Neural progenitor cell (in vitro differentiated cells): Measurements from ENCODE around the gene CUTA. TPM values are rescaled to one million over a fixed set of nuclear protein-coding genes. Genes with fewer than 3 reads are reported as not detected.

Source experiments
- DNase-seq: peaks from one replicate; pipeline ENCODE4 v3.0.0-alpha.2; 2016; ENCODE audit warnings: low spot score
- H2AFZ ChIP-seq: fragments of 200-600 bp; sonication (generic); replicated peaks from 2 replicates; pipeline ENCODE4 v1.6.1; 2016; ENCODE audit warnings: antibody characterized with exemption
- H3F3A ChIP-seq: fragments of 200-600 bp; sonication (generic); 2 replicates; pipeline ENCODE4 v1.6.1; 2016; ENCODE audit warnings: antibody characterized with exemption, low read depth
- H3K27ac ChIP-seq: fragments of 200-600 bp; sonication (generic); 2 replicates; pipeline ENCODE4 v1.5.1; 2016; ENCODE audit warnings: mild to moderate bottlenecking
- H3K27me3 ChIP-seq: fragments of 200-600 bp; sonication (generic); 2 replicates; pipeline ENCODE4 v1.6.1; 2016; ENCODE audit warnings: mild to moderate bottlenecking, moderate library complexity
- H3K36me3 ChIP-seq: fragments of 200-600 bp; sonication (generic); 2 replicates; pipeline ENCODE4 v1.5.1; 2016
- H3K4me1 ChIP-seq: fragments of 200-600 bp; sonication (generic); 2 replicates; pipeline ENCODE4 v1.6.1; 2016; ENCODE audit warnings: mixed run types
- H3K4me2 ChIP-seq: fragments of 200-600 bp; sonication (generic); 2 replicates; pipeline ENCODE4 v1.6.1; 2016
- H3K4me3 ChIP-seq: fragments of 200-600 bp; sonication (generic); 2 replicates; pipeline ENCODE4 v1.5.1; 2016
- H3K79me2 ChIP-seq: fragments of 200-600 bp; sonication (generic); 2 replicates; pipeline ENCODE4 v1.6.1; 2016; ENCODE audit warnings: low read depth
- H3K9ac ChIP-seq: fragments of 200-600 bp; sonication (generic); 2 replicates; pipeline ENCODE4 v1.6.1; 2016
- H3K9me3 ChIP-seq: fragments of 200-600 bp; sonication (generic); 2 replicates; pipeline ENCODE4 v1.5.1; 2016; ENCODE audit warnings: low read depth
- H4K20me1 ChIP-seq: fragments of 200-600 bp; sonication (generic); 2 replicates; pipeline ENCODE4 v1.6.1; 2016; ENCODE audit warnings: low read depth
- H3K27ac Mint-ChIP-seq: 3 replicates; pipeline ENCODE4 v1.8.0; 2021; ENCODE audit warnings: mixed read lengths
- H3K27me3 Mint-ChIP-seq: 2 replicates; pipeline ENCODE4 v1.8.0; 2022; ENCODE audit warnings: low read depth, mild to moderate bottlenecking, inconsistent platforms, moderate library complexity, mixed read lengths; ENCODE audit not compliant: insufficient read depth
- H3K36me3 Mint-ChIP-seq: 3 replicates; pipeline ENCODE4 v1.8.0; 2021; ENCODE audit warnings: mixed read lengths
- H3K4me1 Mint-ChIP-seq: 3 replicates; pipeline ENCODE4 v1.8.0; 2021; ENCODE audit warnings: mixed read lengths
- H3K4me3 Mint-ChIP-seq: 3 replicates; pipeline ENCODE4 v1.8.0; 2021; ENCODE audit warnings: mild to moderate bottlenecking, moderate library complexity, mixed read lengths
- H3K9me3 Mint-ChIP-seq: 3 replicates; pipeline ENCODE4 v1.8.0; 2020; ENCODE audit warnings: mixed read lengths
- CTCF ChIP-seq: fragments of 200-600 bp; sonication (generic); IDR thresholded peaks from 2 replicates; pipeline ENCODE4 v1.5.1; 2017; ENCODE audit warnings: antibody characterized with exemption, mild to moderate bottlenecking
- EZH2 ChIP-seq: fragments of 200-600 bp; sonication (generic); IDR thresholded peaks from 2 replicates; pipeline ENCODE4 v1.6.1; 2017; ENCODE audit warnings: antibody characterized with exemption, mild to moderate bottlenecking, moderate library complexity
- EZH2phosphoT487 ChIP-seq: fragments of 200-600 bp; sonication (generic); IDR thresholded peaks from 2 replicates; pipeline ENCODE4 v1.6.1; 2017; ENCODE audit warnings: antibody characterized with exemption
- total RNA-seq: library from RNA; depleted of rRNA; stranded (reverse); fragments of >200 nt; gene quantifications from 2 replicates; pipeline ENCODE4 v1.2.3, GENCODE V29; 2015; ENCODE audit warnings: low replicate concordance

Gene CUTA
- total RNA-seq, 1 donor from 2014 or later, result 118 TPM

GRCh38 chr6:33430334-33430733, 12.4 kb upstream of the CUTA start:
- H3K36me3 Mint-ChIP-seq, result peaks cover 7% of the 10 kb centered on the region
- Histone ChIP-seq H3K27ac (peak overlapping the region; percentile 32), H3K9me3 (no peaks in the 10 kb centered on the region), H3K4me3 (peak overlapping the region; percentile 52), H3K4me1 (peaks cover 66% of the 10 kb centered on the region), H3K36me3 (no peaks in the 10 kb centered on the region), H3K79me2 (peaks cover 89% of the 10 kb centered on the region), H2AFZ (no peak overlapping the region), H3K27me3 (no peaks in the 10 kb centered on the region), H3K4me2 (peak overlapping the region; percentile 97), H3F3A (peaks cover 74% of the 10 kb centered on the region), H3K9ac (no peak overlapping the region), H4K20me1 (peaks cover 65% of the 10 kb centered on the region)
- no peaks in the 10 kb centered on the region for H3K9me3 Mint-ChIP-seq
- H3K4me1 Mint-ChIP-seq, result peaks cover 75% of the 10 kb centered on the region
- peak overlapping the region; percentile 94 for H3K4me3 Mint-ChIP-seq
- DNase-seq, result no peak
- TF ChIP-seq EZH2, result no peak
- TF ChIP-seq CTCF, result no peak
- no peak for TF ChIP-seq EZH2phosphoT487
- peaks cover 8% of the 10 kb centered on the region for H3K27me3 Mint-ChIP-seq
- peak overlapping the region; percentile 61 for H3K27ac Mint-ChIP-seq

DNA sequence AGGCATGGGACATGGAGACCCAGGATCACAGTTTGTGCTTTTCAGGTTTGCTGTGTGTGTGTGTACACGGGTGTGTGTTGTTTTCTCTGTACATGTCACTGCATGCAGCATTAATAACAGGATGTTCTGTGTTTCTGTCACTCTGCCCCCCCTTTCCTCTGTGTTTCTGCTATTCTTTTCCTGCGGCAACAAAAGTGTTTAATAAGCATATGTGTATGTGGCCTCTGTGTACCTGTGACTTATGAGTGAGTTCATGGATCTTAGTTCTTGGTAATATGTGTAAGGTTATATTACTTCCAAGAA, 11.8 kb upstream of the CUTA start:
- TF ChIP-seq CTCF (no peak), EZH2 (no peak), EZH2phosphoT487 (no peak)
- H3K4me1 Mint-ChIP-seq, result peaks cover 78% of the 10 kb centered on the region
- Histone ChIP-seq H3K9me3 (no peaks in the 10 kb centered on the region), H2AFZ (no peak overlapping the region), H3K27ac (no peak overlapping the region), H3K9ac (no peak overlapping the region), H3K4me3 (no peak overlapping the region), H3F3A (peaks cover 80% of the 10 kb centered on the region), H3K79me2 (peaks cover 89% of the 10 kb centered on the region), H3K36me3 (no peaks in the 10 kb centered on the region), H3K4me2 (no peak overlapping the region), H4K20me1 (peaks cover 65% of the 10 kb centered on the region), H3K27me3 (no peaks in the 10 kb centered on the region), H3K4me1 (peaks cover 72% of the 10 kb centered on the region)
- peak overlapping the region; percentile 94 for H3K4me3 Mint-ChIP-seq
- no peak for DNase-seq
- peaks cover 8% of the 10 kb centered on the region for H3K27me3 Mint-ChIP-seq
- H3K9me3 Mint-ChIP-seq, result no peaks in the 10 kb centered on the region
- peak overlapping the region; percentile 84 for H3K27ac Mint-ChIP-seq
- peaks cover 4% of the 10 kb centered on the region for H3K36me3 Mint-ChIP-seq

- Mint-ChIP-seq H3K36me3 (peaks cover 5% of the 10 kb centered on the region), H3K4me3 (peak overlapping the region; percentile 94), H3K27me3 (peaks cover 8% of the 10 kb centered on the region), H3K4me1 (peaks cover 82% of the 10 kb centered on the region), H3K27ac (peak overlapping the region; percentile 84), H3K9me3 (no peaks in the 10 kb centered on the region)
- H3K4me3 ChIP-seq, result peak overlapping the region; percentile 77
- H3K27me3 ChIP-seq, result no peaks in the 10 kb centered on the region
- peaks cover 62% of the 10 kb centered on the region for H4K20me1 ChIP-seq
- H3K27ac ChIP-seq, result peak overlapping the region; percentile 32
- TF ChIP-seq EZH2phosphoT487, result no peak
- TF ChIP-seq EZH2, result no peak
- TF ChIP-seq CTCF, result no peak
- peaks cover 89% of the 10 kb centered on the region for H3K79me2 ChIP-seq
- H2AFZ ChIP-seq, result no peak overlapping the region
- H3K9ac ChIP-seq, result no peak overlapping the region
- peaks cover 68% of the 10 kb centered on the region for H3K4me1 ChIP-seq
- no peak for DNase-seq
- H3F3A ChIP-seq, result peaks cover 84% of the 10 kb centered on the region
- H3K9me3 ChIP-seq, result no peaks in the 10 kb centered on the region
- no peaks in the 10 kb centered on the region for H3K36me3 ChIP-seq
- H3K4me2 ChIP-seq, result peak overlapping the region; percentile 79
Measured at GRCh38 chr6:33428966-33429749, 11.3 kb upstream of the CUTA start.
